ENCODE results near the gene IFNA4.

Gene IFNA4

DNA sequence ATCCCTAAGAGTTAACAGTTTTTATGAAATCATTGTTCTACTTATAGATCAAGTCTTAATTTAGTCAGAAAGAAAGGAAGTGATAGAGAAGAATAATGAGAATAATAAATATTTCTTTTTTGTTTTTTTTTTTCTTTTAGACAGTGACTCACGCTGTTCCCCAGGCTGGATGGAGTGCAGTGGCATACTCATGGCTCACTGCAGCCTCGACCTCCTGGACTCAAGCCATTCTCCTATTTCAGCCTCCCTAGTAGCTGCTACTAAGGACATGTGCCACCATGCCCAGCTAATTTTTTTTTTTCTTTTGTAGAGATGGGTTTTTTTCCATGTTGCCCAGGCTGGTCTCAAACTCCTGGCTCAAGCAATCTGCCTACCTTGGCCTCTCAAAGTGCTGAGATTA, 31.9 kb downstream of the IFNA4 start:
- no peaks in the 10 kb centered on the region for H3K27me3 ChIP-seq (ENCODE audit: control insufficient read depth, insufficient read depth, low read length)
- H3K4me1 ChIP-seq (ENCODE audit: control insufficient read depth, insufficient read depth, low read length), result no peaks in the 10 kb centered on the region
- no peaks in the 10 kb centered on the region for H3K9me3 ChIP-seq (ENCODE audit: control insufficient read depth, insufficient read depth, low read length)
- no peak overlapping the region for H3K9ac ChIP-seq (ENCODE audit: low read depth, low read length)
- H3K36me3 ChIP-seq (ENCODE audit: control insufficient read depth, insufficient read depth, low read length), result no peaks in the 10 kb centered on the region
- H3K4me3 ChIP-seq (ENCODE audit: low read depth, low read length), result no peak overlapping the region

DNA sequence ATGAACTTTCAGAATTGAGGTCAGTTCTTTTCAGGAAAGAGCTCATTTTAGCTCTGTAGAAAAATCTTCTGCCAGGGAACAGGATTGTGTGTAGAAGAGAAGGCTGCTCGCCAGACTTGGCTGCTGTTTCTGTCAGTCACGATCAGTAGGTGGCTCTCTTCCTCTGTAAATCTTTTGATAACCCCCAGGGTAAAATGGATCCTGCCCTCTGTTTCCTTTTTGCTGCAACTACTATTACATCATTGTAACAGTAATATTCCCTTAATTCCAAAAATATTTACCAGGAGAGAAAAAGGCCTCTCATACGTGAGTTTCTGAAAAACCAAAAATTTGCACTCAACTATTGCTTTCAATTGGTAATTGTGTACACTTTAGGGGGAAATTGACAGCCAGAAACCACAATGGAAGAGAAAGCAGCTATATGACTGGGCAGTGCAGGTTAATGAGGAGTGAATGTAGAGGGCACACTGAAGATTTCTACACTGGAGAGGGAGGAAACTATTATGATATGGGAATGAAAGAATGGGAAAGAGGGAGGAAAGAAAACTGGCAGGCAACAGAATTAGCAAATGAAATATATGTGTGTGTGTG, 33.3 kb downstream of the IFNA4 start:
- no peak overlapping the region for H3K9ac ChIP-seq (ENCODE audit: low read depth, low read length)
- H3K4me1 ChIP-seq (ENCODE audit: control insufficient read depth, insufficient read depth, low read length), result no peaks in the 10 kb centered on the region
- no peaks in the 10 kb centered on the region for H3K36me3 ChIP-seq (ENCODE audit: control insufficient read depth, insufficient read depth, low read length)
- no peak overlapping the region for H3K4me3 ChIP-seq (ENCODE audit: low read depth, low read length)
- no peaks in the 10 kb centered on the region for H3K9me3 ChIP-seq (ENCODE audit: control insufficient read depth, insufficient read depth, low read length)
- no peaks in the 10 kb centered on the region for H3K27me3 ChIP-seq (ENCODE audit: control insufficient read depth, insufficient read depth, low read length)

- no peak overlapping the region for H3K9ac ChIP-seq (ENCODE audit: low read depth, low read length)
- no peaks in the 10 kb centered on the region for H3K27me3 ChIP-seq (ENCODE audit: control insufficient read depth, insufficient read depth, low read length)
- H3K4me1 ChIP-seq (ENCODE audit: control insufficient read depth, insufficient read depth, low read length), result no peaks in the 10 kb centered on the region
- H3K9me3 ChIP-seq (ENCODE audit: control insufficient read depth, insufficient read depth, low read length), result no peaks in the 10 kb centered on the region
- H3K36me3 ChIP-seq (ENCODE audit: control insufficient read depth, insufficient read depth, low read length), result no peaks in the 10 kb centered on the region
- H3K4me3 ChIP-seq (ENCODE audit: low read depth, low read length), result no peak overlapping the region
These were observed 33.9 kb downstream of the IFNA4 start for GRCh38 chr9:21153336-21154017.

GRCh38 chr9:21144603-21145002, 42.8 kb downstream of the IFNA4 start:
- H3K4me1 ChIP-seq (ENCODE audit: control insufficient read depth, insufficient read depth, low read length), result no peaks in the 10 kb centered on the region
- H3K36me3 ChIP-seq (ENCODE audit: control insufficient read depth, insufficient read depth, low read length), result no peaks in the 10 kb centered on the region

GRCh38 chr9:21141427-21141882, 45.9 kb downstream of the IFNA4 start, which contains the start of gene IFNW1:
IFNW1 (minus strand) TSS chr9:21141832; CDS start chr9:21141570, 262 bp downstream.
- Histone ChIP-seq H3K9ac (ENCODE audit: low read depth, low read length) (no peak within 1 kb of the TSS), H3K9me3 (ENCODE audit: control insufficient read depth, insufficient read depth, low read length) (no peaks in the 10 kb centered on the region), H3K4me1 (ENCODE audit: control insufficient read depth, insufficient read depth, low read length) (no peaks in the 10 kb centered on the region), H3K27me3 (ENCODE audit: control insufficient read depth, insufficient read depth, low read length) (no peaks in the 10 kb centered on the region), H3K36me3 (ENCODE audit: control insufficient read depth, insufficient read depth, low read length) (no peaks in the 10 kb centered on the region), H3K4me3 (ENCODE audit: low read depth, low read length) (no peak within 1 kb of the TSS)

More at GRCh38 chr9:21144603-21145002, 42.8 kb downstream of the IFNA4 start:
- H3K9me3 ChIP-seq (ENCODE audit: control insufficient read depth, insufficient read depth, low read length), result no peaks in the 10 kb centered on the region
- no peaks in the 10 kb centered on the region for H3K27me3 ChIP-seq (ENCODE audit: control insufficient read depth, insufficient read depth, low read length)
- H3K4me3 ChIP-seq (ENCODE audit: low read depth, low read length), result no peak overlapping the region
- no peak overlapping the region for H3K9ac ChIP-seq (ENCODE audit: low read depth, low read length)

DNA sequence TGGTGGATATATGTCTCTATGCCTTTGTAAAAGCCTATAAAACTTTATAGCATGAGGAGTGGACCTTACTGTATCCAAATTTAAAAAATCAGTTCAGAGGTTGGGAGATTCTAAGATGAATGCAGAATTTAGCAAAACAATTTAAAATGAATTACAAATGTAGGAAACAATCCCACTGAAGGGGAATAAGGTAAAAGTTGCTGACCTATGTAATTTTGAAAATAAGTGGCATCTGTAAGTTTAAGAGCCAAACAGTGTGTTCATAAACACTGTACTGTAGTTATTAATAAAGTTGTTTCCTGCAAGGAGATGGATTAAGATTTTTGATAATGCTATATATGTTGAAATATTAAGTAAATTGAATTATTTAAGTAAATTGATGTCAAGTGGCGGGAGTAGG, 50.4 kb downstream of the IFNA4 start:
- no peaks in the 10 kb centered on the region for H3K9me3 ChIP-seq (ENCODE audit: control insufficient read depth, insufficient read depth, low read length)
- H3K4me1 ChIP-seq (ENCODE audit: control insufficient read depth, insufficient read depth, low read length), result no peaks in the 10 kb centered on the region
- H3K27me3 ChIP-seq (ENCODE audit: control insufficient read depth, insufficient read depth, low read length), result no peaks in the 10 kb centered on the region
- H3K36me3 ChIP-seq (ENCODE audit: control insufficient read depth, insufficient read depth, low read length), result no peaks in the 10 kb centered on the region
- no peak overlapping the region for H3K9ac ChIP-seq (ENCODE audit: low read depth, low read length)
- H3K4me3 ChIP-seq (ENCODE audit: low read depth, low read length), result no peak overlapping the region

Data from iPS-15b (cell line).